Measurements from ENCODE around the gene RARG. TPM values are rescaled to one million over a fixed set of nuclear protein-coding genes. Genes with fewer than 3 reads are reported as not detected.
A peak's percentile ranks its signal among the peaks of the same experiment; 100 is the strongest.

Gene RARG
- total RNA-seq, 2 donors from 2014 or later: 11.4 to 21.5 TPM

GRCh38 chr12:53190108-53190729, 41.8 kb downstream of the RARG start:
- H3K9me3 ChIP-seq: no peaks in the 10 kb centered on the region
- no peaks in the 10 kb centered on the region for H3K27me3 ChIP-seq
- TF ChIP-seq, protein P1, sequence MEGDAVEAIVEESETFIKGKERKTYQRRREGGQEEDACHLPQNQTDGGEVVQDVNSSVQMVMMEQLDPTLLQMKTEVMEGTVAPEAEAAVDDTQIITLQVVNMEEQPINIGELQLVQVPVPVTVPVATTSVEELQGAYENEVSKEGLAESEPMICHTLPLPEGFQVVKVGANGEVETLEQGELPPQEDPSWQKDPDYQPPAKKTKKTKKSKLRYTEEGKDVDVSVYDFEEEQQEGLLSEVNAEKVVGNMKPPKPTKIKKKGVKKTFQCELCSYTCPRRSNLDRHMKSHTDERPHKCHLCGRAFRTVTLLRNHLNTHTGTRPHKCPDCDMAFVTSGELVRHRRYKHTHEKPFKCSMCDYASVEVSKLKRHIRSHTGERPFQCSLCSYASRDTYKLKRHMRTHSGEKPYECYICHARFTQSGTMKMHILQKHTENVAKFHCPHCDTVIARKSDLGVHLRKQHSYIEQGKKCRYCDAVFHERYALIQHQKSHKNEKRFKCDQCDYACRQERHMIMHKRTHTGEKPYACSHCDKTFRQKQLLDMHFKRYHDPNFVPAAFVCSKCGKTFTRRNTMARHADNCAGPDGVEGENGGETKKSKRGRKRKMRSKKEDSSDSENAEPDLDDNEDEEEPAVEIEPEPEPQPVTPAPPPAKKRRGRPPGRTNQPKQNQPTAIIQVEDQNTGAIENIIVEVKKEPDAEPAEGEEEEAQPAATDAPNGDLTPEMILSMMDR (IDR thresholded peaks at IDR 0.05): peak; percentile 61
- no peak overlapping the region for H3K4me3 ChIP-seq
- peak; percentile 43 for DNase-seq
- intact Hi-C loops (cut with DNase I): no loop called here
- no peak overlapping the region for H3K9ac ChIP-seq (ENCODE audit: low read depth in 2 of 2, low read length in 2 of 2)
- peaks cover 11% of the 10 kb centered on the region for H3K36me3 ChIP-seq
- no peak overlapping the region for H3K27ac ChIP-seq
- H3K4me1 ChIP-seq: no peaks in the 10 kb centered on the region

GRCh38 chr12:53187145-53187899, 44.7 kb downstream of the RARG start:
- intact Hi-C loops (cut with DNase I): no loop called here
- Histone ChIP-seq H3K4me1 (peaks cover 11% of the 10 kb centered on the region), H3K27ac (no peak overlapping the region)

DNA sequence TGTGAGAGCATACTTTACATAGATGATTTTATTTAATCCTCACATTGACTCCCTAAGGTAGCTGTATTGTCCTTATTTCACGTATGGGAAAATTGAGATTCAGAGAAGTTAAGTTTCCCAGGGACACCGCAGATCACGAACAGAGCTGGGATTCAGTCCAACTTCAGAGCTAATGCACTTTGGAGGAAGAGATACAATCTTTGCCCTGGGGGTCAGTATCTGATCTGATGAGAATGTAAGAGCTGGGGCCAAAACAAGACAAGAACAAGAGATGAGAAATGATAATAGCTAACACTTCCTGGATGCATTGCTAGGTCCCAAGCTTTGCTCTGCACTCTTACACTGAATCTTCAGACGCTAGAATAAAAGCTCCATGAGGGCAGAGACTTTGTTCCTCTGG, 45.3 kb downstream of the RARG start:
- TF ChIP-seq, protein P1 (IDR thresholded peaks at IDR 0.05): no peak
- H3K27me3 ChIP-seq: no peaks in the 10 kb centered on the region
- peaks cover 15% of the 10 kb centered on the region for H3K4me1 ChIP-seq
- H3K9me3 ChIP-seq: no peaks in the 10 kb centered on the region
- no peak for DNase-seq
- H3K4me3 ChIP-seq: no peak overlapping the region
- H3K27ac ChIP-seq: no peak overlapping the region
- H3K36me3 ChIP-seq: peaks cover 11% of the 10 kb centered on the region
- intact Hi-C loops (cut with DNase I): no loop called here
- no peak overlapping the region for H3K9ac ChIP-seq (ENCODE audit: low read depth in 2 of 2, low read length in 2 of 2)

More at GRCh38 chr12:53187145-53187899, 44.7 kb downstream of the RARG start:
- Histone ChIP-seq H3K27me3 (no peaks in the 10 kb centered on the region), H3K9me3 (no peaks in the 10 kb centered on the region), H3K9ac (ENCODE audit: low read depth in 2 of 2, low read length in 2 of 2) (no peak overlapping the region), H3K36me3 (peaks cover 11% of the 10 kb centered on the region), H3K4me3 (no peak overlapping the region)
- TF ChIP-seq, protein P1 (IDR thresholded peaks at IDR 0.05): no peak
- DNase-seq: no peak

DNA sequence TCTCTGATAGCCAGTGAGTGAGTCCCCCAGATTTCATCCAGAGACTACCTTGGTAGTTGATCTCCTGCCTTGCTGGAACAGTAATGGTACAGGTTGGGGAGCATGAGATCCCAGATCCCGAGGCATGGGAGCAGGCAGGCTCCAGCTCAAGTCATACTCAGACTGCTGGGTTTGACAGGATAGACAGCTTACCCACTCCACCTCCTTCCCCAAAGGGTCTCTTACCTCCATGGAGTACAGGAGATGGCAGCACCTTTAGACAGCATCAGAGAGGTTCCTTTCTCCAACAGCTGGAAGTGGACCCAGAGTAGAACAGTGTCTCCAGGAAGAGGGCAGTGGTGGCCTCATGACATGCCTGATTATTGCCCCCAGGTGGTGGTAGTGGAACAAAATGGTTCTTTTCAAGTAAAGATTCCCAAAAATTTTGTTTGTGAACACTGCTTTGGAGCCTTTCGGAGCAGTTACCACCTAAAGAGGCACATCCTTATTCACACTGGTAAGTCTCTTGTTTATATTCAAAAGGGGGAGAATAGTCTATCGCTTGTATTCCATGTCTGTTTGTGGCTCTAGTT, 46.3 kb downstream of the RARG start:
- H3K4me3 ChIP-seq: no peak overlapping the region
- no peak for DNase-seq
- no peak overlapping the region for H3K27ac ChIP-seq
- peaks cover 11% of the 10 kb centered on the region for H3K36me3 ChIP-seq
- H3K9me3 ChIP-seq: no peaks in the 10 kb centered on the region
- no peak overlapping the region for H3K9ac ChIP-seq (ENCODE audit: low read depth in 2 of 2, low read length in 2 of 2)
- intact Hi-C loops (cut with DNase I): no loop called here
- H3K4me1 ChIP-seq: peaks cover 15% of the 10 kb centered on the region
- H3K27me3 ChIP-seq: no peaks in the 10 kb centered on the region
- TF ChIP-seq, protein P1 (IDR thresholded peaks at IDR 0.05): no peak

- TF ChIP-seq, protein P1 (IDR thresholded peaks at IDR 0.05): no peak
- peaks cover 11% of the 10 kb centered on the region for H3K36me3 ChIP-seq
- H3K9ac ChIP-seq (ENCODE audit: low read depth in 2 of 2, low read length in 2 of 2): no peak overlapping the region
- DNase-seq: no peak
- H3K9me3 ChIP-seq: no peaks in the 10 kb centered on the region
- H3K27ac ChIP-seq: no peak overlapping the region
- H3K27me3 ChIP-seq: no peaks in the 10 kb centered on the region
- intact Hi-C loops (cut with DNase I): no loop called here
- no peak overlapping the region for H3K4me3 ChIP-seq
- H3K4me1 ChIP-seq: peaks cover 15% of the 10 kb centered on the region
Measured at GRCh38 chr12:53184828-53185227, 47.2 kb downstream of the RARG start.
